Measurements from ENCODE around the gene NOX3.

Gene NOX3

DNA sequence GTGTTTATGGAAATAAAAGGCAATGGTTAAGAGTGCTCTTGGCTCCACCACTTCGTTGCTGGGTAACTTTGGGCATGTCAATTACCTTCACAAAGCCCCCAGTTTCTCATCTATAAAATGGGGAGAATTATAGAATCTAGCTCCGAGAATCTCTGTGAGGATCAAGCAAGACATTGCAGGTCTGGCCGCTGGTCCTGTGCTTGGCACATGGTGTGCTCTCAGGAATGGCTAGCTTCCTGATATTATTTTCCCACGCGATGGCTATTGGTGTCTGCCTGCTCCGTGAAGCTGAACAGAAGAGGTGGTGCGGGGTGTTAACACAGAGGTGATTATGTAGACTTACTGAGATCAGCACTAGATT is 57.0 kb downstream of the NOX3 start:
- H3K79me2 ChIP-seq (ENCODE audit: insufficient read depth, low read depth), result no peaks in the 10 kb centered on the region
- TF ChIP-seq, protein P1, sequence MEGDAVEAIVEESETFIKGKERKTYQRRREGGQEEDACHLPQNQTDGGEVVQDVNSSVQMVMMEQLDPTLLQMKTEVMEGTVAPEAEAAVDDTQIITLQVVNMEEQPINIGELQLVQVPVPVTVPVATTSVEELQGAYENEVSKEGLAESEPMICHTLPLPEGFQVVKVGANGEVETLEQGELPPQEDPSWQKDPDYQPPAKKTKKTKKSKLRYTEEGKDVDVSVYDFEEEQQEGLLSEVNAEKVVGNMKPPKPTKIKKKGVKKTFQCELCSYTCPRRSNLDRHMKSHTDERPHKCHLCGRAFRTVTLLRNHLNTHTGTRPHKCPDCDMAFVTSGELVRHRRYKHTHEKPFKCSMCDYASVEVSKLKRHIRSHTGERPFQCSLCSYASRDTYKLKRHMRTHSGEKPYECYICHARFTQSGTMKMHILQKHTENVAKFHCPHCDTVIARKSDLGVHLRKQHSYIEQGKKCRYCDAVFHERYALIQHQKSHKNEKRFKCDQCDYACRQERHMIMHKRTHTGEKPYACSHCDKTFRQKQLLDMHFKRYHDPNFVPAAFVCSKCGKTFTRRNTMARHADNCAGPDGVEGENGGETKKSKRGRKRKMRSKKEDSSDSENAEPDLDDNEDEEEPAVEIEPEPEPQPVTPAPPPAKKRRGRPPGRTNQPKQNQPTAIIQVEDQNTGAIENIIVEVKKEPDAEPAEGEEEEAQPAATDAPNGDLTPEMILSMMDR (conservative IDR thresholded peaks at IDR 0.05; ENCODE audit: low read depth, low read length), result no peak
- H3K4me2 ChIP-seq, result no peak overlapping the region
- no peaks in the 10 kb centered on the region for H4K20me1 ChIP-seq (ENCODE audit: insufficient read depth)
- H3K4me3 ChIP-seq (IDR thresholded peaks at IDR 0.05; ENCODE audit: insufficient read depth, low read depth, low read length), result no peak overlapping the region
- H3K27me3 ChIP-seq (ENCODE audit: insufficient read depth, low read depth), result no peaks in the 10 kb centered on the region
- H2AFZ ChIP-seq (ENCODE audit: low read depth), result no peak overlapping the region
- H3K36me3 ChIP-seq (ENCODE audit: insufficient read depth), result no peaks in the 10 kb centered on the region
- no peak overlapping the region for H3K9ac ChIP-seq
- no peaks in the 10 kb centered on the region for H3K4me1 ChIP-seq (ENCODE audit: low read depth, poor library complexity, severe bottlenecking)
- no peak overlapping the region for H3K27ac ChIP-seq

DNA sequence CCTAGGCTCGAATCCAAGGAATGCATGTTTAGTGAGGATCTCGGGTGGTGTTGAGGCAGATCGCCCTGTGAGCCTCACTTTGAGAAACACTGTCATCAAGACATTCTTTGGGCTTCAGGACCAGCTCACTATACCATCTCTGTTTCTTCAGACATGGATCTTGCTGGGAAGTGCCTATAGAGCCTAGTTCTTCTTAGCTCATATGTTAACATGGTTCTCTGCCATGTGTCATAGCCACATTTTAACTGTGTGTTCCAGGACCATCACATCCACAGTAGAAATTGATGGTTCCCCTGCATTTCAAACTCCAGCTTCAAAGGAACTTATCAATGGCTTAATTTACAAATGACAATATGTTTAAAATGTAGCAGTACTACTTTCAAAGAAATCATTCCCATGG is 57.4 kb downstream of the NOX3 start:
- no peaks in the 10 kb centered on the region for H3K79me2 ChIP-seq (ENCODE audit: insufficient read depth, low read depth)
- H3K4me1 ChIP-seq (ENCODE audit: low read depth, poor library complexity, severe bottlenecking), result no peaks in the 10 kb centered on the region

DNA sequence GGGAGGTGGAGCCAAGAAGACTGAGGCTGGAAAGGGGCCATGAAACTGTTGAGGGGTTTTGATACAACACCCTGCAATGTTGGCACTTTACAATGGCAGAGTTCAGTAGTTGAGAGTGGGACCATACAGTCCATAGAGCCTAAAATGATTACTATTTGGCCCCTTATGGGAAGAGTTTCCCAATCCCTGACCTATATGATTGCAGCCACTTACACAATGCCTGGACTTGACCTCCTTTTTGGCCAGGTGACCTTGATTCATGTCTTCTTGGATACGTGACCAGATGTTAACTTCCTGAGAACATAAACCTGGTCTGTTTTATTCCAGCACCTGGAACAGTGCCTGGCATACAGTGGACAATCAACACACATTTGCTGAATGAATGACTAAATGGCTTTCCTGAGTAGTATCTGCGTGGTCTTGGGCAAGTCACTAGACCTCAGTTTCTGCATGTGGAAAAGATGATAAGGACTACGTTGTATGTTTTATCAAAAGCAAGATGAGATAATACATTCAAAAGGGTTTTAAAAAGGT is 58.4 kb downstream of the NOX3 start:
- no peak overlapping the region for H3K27ac ChIP-seq
- H3K4me1 ChIP-seq (ENCODE audit: low read depth, poor library complexity, severe bottlenecking), result no peaks in the 10 kb centered on the region
- no peak overlapping the region for H2AFZ ChIP-seq (ENCODE audit: low read depth)
- no peaks in the 10 kb centered on the region for H3K36me3 ChIP-seq (ENCODE audit: insufficient read depth)
- H3K9ac ChIP-seq, result no peak overlapping the region
- H4K20me1 ChIP-seq (ENCODE audit: insufficient read depth), result no peaks in the 10 kb centered on the region
- TF ChIP-seq, protein P1 (conservative IDR thresholded peaks at IDR 0.05; ENCODE audit: low read depth, low read length), result no peak
- no peaks in the 10 kb centered on the region for H3K79me2 ChIP-seq (ENCODE audit: insufficient read depth, low read depth)
- H3K27me3 ChIP-seq (ENCODE audit: insufficient read depth, low read depth), result no peaks in the 10 kb centered on the region
- H3K4me3 ChIP-seq (IDR thresholded peaks at IDR 0.05; ENCODE audit: insufficient read depth, low read depth, low read length), result no peak overlapping the region
- no peak overlapping the region for H3K4me2 ChIP-seq

More for the DNA sequence above, 57.4 kb downstream of the NOX3 start:
- TF ChIP-seq, protein P1 (conservative IDR thresholded peaks at IDR 0.05; ENCODE audit: low read depth, low read length), result no peak
- Histone ChIP-seq H3K9ac (no peak overlapping the region), H3K27me3 (ENCODE audit: insufficient read depth, low read depth) (no peaks in the 10 kb centered on the region), H4K20me1 (ENCODE audit: insufficient read depth) (no peaks in the 10 kb centered on the region), H3K4me3 (IDR thresholded peaks at IDR 0.05; ENCODE audit: insufficient read depth, low read depth, low read length) (no peak overlapping the region), H2AFZ (ENCODE audit: low read depth) (no peak overlapping the region), H3K4me2 (no peak overlapping the region), H3K27ac (no peak overlapping the region), H3K36me3 (ENCODE audit: insufficient read depth) (no peaks in the 10 kb centered on the region)

DNA sequence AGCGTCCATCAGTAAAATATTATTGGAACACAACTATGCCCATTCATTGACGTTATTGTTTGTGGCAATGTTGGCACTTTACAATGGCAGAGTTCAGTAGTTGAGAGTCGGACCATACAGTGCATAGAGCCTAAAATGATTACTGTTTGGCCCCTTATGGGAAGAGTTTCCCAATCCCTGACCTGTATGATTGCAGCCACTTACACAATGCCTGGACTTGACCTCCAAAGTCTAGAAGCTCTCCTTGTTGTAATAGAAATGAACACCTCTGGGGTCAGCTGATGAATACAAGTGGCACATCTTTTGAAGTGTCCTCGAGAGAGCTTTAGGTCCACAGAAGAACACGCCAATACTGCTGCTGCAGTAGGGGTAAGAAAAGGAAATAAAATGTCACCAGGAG is 59.0 kb downstream of the NOX3 start:
- Histone ChIP-seq H3K27me3 (ENCODE audit: insufficient read depth, low read depth) (no peaks in the 10 kb centered on the region), H3K9ac (no peak overlapping the region), H3K36me3 (ENCODE audit: insufficient read depth) (no peaks in the 10 kb centered on the region), H2AFZ (ENCODE audit: low read depth) (no peak overlapping the region), H3K79me2 (ENCODE audit: insufficient read depth, low read depth) (no peaks in the 10 kb centered on the region), H4K20me1 (ENCODE audit: insufficient read depth) (no peaks in the 10 kb centered on the region), H3K4me1 (ENCODE audit: low read depth, poor library complexity, severe bottlenecking) (no peaks in the 10 kb centered on the region), H3K4me3 (IDR thresholded peaks at IDR 0.05; ENCODE audit: insufficient read depth, low read depth, low read length) (no peak overlapping the region), H3K4me2 (no peak overlapping the region), H3K27ac (no peak overlapping the region)
- TF ChIP-seq, protein P1 (conservative IDR thresholded peaks at IDR 0.05; ENCODE audit: low read depth, low read length), result no peak
